Osteoblast (primary cell): ENCODE data around the gene DRC7. TPM values are rescaled to one million over a fixed set of nuclear protein-coding genes. Genes with fewer than 3 reads are reported as not detected.

Source experiments
- DNase-seq: peaks from one replicate; pipeline ENCODE4 v3.0.0; 2011; ENCODE audit warnings: low spot score, mixed read lengths; ENCODE audit not compliant: insufficient read length; ENCODE audit errors: missing footprints
- H2AFZ ChIP-seq: 2 replicates; pipeline ENCODE4 v1.6.0; 2011; ENCODE audit warnings: mild to moderate bottlenecking, low read length
- H3K27ac ChIP-seq: 2 replicates; pipeline ENCODE4 v1.5.1; 2011; ENCODE audit warnings: mild to moderate bottlenecking, low read depth, low read length, moderate library complexity
- H3K27me3 ChIP-seq: 2 replicates; pipeline ENCODE4 v1.6.0; 2012; ENCODE audit warnings: mild to moderate bottlenecking, control low read depth, inconsistent platforms, low read length, moderate library complexity; ENCODE audit not compliant: insufficient read depth
- H3K36me3 ChIP-seq: 2 replicates; pipeline ENCODE4 v1.5.1; 2011; ENCODE audit warnings: mild to moderate bottlenecking, low read length, control low read depth, moderate library complexity; ENCODE audit not compliant: insufficient read depth
- H3K4me1 ChIP-seq: 2 replicates; pipeline ENCODE4 v1.5.1; 2011; ENCODE audit warnings: mild to moderate bottlenecking, low read length, control low read depth, moderate library complexity; ENCODE audit not compliant: insufficient read depth
- H3K4me2 ChIP-seq: 2 replicates; pipeline ENCODE4 v1.6.0; 2011; ENCODE audit warnings: mild to moderate bottlenecking, low read length; ENCODE audit not compliant: insufficient read depth
- H3K4me3 ChIP-seq: fragments of 200-600 bp; sonication (generic); 3 replicates; pipeline ENCODE4 v1.5.1; 2012; ENCODE audit warnings: mild to moderate bottlenecking, low read length, inconsistent platforms; ENCODE audit not compliant: insufficient read depth
- H3K79me2 ChIP-seq: 2 replicates; pipeline ENCODE4 v1.6.0; 2012; ENCODE audit warnings: mild to moderate bottlenecking, low read length, control low read depth, inconsistent platforms; ENCODE audit not compliant: insufficient read depth
- H3K9me3 ChIP-seq: 2 replicates; pipeline ENCODE4 v1.5.1; 2011; ENCODE audit warnings: low read depth, low read length, control low read depth
- H4K20me1 ChIP-seq: 2 replicates; pipeline ENCODE4 v1.6.0; 2012; ENCODE audit warnings: mild to moderate bottlenecking, low read length, control low read depth; ENCODE audit not compliant: insufficient read depth
- CTCF ChIP-seq: IDR thresholded peaks from 2 replicates; pipeline ENCODE4 v1.5.1; 2011; ENCODE audit warnings: mild to moderate bottlenecking, low read depth, low read length, moderate library complexity; ENCODE audit errors: extremely low read depth
- total RNA-seq: library from RNA; depleted of rRNA; stranded (reverse); fragments of >200 nt; gene quantifications from 2 replicates; pipeline ENCODE4 v1.2.3, GENCODE V29; 2012

Gene DRC7, protein sequence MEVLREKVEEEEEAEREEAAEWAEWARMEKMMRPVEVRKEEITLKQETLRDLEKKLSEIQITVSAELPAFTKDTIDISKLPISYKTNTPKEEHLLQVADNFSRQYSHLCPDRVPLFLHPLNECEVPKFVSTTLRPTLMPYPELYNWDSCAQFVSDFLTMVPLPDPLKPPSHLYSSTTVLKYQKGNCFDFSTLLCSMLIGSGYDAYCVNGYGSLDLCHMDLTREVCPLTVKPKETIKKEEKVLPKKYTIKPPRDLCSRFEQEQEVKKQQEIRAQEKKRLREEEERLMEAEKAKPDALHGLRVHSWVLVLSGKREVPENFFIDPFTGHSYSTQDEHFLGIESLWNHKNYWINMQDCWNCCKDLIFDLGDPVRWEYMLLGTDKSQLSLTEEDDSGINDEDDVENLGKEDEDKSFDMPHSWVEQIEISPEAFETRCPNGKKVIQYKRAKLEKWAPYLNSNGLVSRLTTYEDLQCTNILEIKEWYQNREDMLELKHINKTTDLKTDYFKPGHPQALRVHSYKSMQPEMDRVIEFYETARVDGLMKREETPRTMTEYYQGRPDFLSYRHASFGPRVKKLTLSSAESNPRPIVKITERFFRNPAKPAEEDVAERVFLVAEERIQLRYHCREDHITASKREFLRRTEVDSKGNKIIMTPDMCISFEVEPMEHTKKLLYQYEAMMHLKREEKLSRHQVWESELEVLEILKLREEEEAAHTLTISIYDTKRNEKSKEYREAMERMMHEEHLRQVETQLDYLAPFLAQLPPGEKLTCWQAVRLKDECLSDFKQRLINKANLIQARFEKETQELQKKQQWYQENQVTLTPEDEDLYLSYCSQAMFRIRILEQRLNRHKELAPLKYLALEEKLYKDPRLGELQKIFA
- not detected in 2 replicates for total RNA-seq

GRCh38 chr16:57694725-57695679 lies at the start of gene DRC7:
TSS of gene DRC7 (plus strand) at chr16:57694806. CDS start at chr16:57697950, 3,144 bp downstream.
- Histone ChIP-seq H3K9me3 (no peaks in the 10 kb centered on the region), H3K4me3 (no peak within 1 kb of the TSS)

GRCh38 chr16:57645169-57645568 lies 49.4 kb upstream of the DRC7 start:
- no peak for TF ChIP-seq CTCF
- no peaks in the 10 kb centered on the region for H3K79me2 ChIP-seq

More at GRCh38 chr16:57694725-57695679, at the start of gene DRC7:
- Histone ChIP-seq H3K27me3 (peaks cover 21% of the 10 kb centered on the region), H2AFZ (no peak within 1 kb of the TSS), H4K20me1 (no peaks in the 10 kb centered on the region), H3K4me1 (no peaks in the 10 kb centered on the region), H3K79me2 (no peaks in the 10 kb centered on the region), H3K36me3 (no peaks in the 10 kb centered on the region), H3K27ac (no peak within 1 kb of the TSS), H3K4me2 (no peak within 1 kb of the TSS)
- no peak for TF ChIP-seq CTCF
- DNase-seq: no peak

DNA sequence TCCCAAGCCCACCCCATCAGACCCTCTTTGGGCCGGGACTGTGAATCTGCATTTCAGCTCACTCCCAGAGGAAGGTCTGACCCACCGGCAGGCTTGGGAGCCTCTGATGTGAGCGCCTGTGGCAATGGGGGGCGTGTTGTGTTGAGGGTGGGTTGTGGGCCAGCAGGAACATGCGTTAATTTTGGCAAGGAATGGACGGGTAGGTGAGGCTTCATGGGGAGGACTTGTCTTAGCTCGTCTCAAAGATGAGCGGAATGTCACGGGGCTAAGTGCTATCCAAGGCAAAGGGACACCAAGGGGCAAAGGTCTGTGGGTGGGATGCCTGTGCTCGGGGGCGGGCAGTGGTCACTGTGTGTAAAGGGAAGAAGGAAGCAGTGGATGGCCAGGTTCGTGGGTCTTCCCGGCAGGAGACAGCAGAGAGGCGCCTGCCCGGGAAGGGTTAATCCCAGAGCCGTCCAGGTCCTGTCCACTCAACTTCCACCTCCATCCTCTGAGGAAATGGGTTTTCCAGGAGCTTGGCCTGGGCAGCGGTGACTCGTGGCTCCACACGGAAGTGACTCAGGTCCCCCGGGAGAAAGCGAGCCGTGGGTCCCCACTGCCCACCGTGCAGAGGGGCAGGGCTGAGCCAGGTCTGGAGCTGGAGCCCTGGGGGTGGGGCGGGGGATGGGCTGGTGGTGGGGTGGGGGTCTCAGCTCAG lies 48.8 kb upstream of the DRC7 start:
- Histone ChIP-seq H3K36me3 (no peaks in the 10 kb centered on the region), H4K20me1 (no peaks in the 10 kb centered on the region), H2AFZ (no peak overlapping the region), H3K4me3 (no peak overlapping the region), H3K27me3 (no peaks in the 10 kb centered on the region), H3K4me1 (peaks cover 34% of the 10 kb centered on the region), H3K9me3 (no peaks in the 10 kb centered on the region), H3K27ac (no peak overlapping the region), H3K4me2 (peak overlapping the region; percentile 40), H3K79me2 (no peaks in the 10 kb centered on the region)
- TF ChIP-seq CTCF: no peak
- peak; percentile 98 for DNase-seq

More at GRCh38 chr16:57645169-57645568, 49.4 kb upstream of the DRC7 start:
- Histone ChIP-seq H3K4me2 (no peak overlapping the region), H3K4me3 (no peak overlapping the region), H3K9me3 (no peaks in the 10 kb centered on the region), H4K20me1 (no peaks in the 10 kb centered on the region), H3K27me3 (no peaks in the 10 kb centered on the region), H3K4me1 (peaks cover 34% of the 10 kb centered on the region), H3K36me3 (no peaks in the 10 kb centered on the region), H2AFZ (no peak overlapping the region), H3K27ac (no peak overlapping the region)
- no peak for DNase-seq
